GM21717 (cell line): Measurements from ENCODE around the gene PACSIN2.

ENCODE experiments used
- ATAC-seq: cut with Tn5 transposase; IDR thresholded peaks from one replicate; pipeline ENCODE4 v1.9.1; 2021; ENCODE audit warnings: mild to moderate bottlenecking, moderate library complexity; ENCODE audit not compliant: unreplicated experiment

The PACSIN2 gene

DNA sequence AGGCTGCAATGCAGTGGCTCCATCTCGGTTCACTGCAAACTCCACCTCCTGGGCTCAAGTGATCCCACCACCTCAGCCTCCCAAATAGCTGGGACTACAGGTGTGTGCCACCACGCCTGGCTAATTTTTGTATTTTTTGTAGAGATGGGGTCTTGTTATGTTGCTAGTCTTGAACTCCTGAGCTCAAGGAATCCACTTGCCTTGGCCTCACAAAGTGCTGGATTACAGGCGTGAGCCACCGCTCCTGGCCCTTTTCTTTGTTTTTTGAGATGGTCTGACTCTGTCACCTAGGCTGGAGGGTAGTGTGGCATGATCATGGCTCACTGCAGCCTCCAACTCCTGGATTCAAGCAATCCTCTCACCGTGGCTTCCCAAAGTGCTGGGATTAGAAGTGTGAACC, 178.9 kb downstream of the PACSIN2 start:
- ATAC-seq, result no peak

DNA sequence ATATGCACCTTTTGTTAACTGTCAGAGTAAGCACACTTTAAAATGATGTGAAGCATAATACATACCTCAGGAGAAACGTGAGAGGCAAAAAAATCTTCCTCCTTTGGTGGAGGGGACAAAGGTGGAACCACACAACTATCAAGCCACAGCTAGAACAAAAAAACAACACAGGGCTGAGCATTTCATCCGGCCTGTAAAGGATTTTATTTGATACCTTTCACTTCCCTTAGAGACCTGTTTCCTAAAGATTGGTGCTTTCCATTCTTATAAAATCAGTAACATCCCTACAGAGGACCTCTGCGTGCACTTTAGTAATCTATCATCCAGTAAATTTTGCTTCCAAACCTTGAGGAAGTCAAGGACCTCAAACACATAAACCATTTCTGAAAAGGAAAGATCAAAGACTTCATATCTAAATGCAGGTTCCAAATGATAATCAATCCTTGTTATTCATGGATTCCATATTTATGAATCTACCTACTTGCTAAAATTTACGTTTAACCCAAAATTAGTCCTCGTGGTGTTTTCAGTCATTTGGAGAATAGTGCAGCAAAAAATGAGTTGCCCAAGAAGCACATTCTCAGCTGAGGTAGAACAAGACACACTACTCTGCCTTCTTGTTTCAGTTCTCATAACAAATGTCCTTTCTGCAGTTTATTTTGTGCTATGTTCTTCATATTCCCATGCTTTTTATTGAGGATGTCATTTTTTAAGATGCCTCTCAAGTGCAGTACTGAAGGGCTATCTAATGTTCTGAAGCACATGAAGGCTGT, 180.6 kb downstream of the PACSIN2 start:
- no peak for ATAC-seq

- no peak for ATAC-seq
These were observed 181.8 kb downstream of the PACSIN2 start for GRCh38 chr22:42833104-42833503.

GRCh38 chr22:42831712-42832111, 183.2 kb downstream of the PACSIN2 start:
- ATAC-seq, result no peak

- no peak for ATAC-seq
These were observed 184.8 kb downstream of the PACSIN2 start for GRCh38 chr22:42830161-42830560.

DNA sequence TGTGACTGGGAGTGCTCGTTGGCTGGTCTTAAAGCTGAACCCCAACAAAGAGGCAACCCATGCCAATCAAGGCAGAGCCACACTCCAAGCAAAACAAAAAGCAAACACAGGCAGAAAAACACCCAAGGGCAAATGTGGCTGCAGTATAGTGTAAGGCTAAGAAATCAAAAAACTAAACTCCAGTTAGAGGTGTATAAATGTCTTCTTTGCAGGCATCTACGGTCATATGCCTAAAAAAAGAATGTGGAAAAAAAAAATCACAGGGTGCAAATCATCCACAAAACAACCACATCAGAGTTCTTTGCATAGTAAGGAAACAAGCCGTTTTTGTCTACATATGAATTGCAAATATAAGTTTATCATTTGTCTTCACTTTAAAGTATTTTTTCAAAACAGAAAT, 185.6 kb downstream of the PACSIN2 start:
- no peak for ATAC-seq

DNA sequence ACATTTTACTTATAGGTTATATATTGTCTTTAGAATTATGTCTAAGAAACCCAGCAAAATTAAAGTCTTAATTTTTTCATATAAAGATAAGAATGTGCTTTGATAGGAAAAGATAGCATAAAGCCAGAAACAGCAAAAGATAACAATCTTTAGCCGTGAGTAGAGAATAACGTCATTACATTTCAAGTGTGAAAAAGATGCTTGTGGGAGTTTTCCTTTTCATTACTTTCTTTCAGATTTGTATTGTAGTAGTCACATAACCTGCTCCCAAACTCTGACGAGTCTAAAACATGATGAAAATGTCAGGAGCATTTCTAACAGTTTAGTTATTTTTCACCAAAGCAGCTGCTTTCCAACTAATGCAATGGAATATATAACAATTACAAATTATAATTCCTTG, 189.2 kb downstream of the PACSIN2 start:
- no peak for ATAC-seq

DNA sequence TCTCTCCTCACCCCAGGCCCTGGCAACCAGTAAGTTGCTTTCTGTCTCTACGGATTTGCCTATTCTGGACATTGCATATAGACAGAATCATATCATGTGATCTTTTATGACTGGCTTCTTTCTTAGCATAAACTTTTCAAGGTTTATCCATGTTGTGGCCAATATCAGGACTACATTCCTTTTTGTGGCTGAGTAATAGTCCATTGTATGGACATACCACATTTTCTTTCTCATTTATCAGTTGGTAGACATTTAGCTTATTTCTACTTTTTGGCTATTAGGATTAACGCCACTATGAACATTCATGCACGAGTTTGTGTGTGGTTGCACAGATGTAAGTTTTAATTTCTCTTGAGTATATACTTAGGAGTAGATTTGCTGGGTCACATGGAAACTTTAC, 193.6 kb downstream of the PACSIN2 start:
- ATAC-seq, result no peak

GRCh38 chr22:42820045-42820763, 194.7 kb downstream of the PACSIN2 start:
- ATAC-seq, result no peak
